GM20000 (cell line): ENCODE data around the gene ZEB2.

ENCODE experiments used
- DNase-seq: peaks from one replicate; pipeline ENCODE4 v3.0.0; 2012; ENCODE audit warnings: low spot score
- TF ChIP-seq, protein P1 (sequence below): IDR thresholded peaks from 2 replicates; pipeline ENCODE4 v1.5.1; 2012; ENCODE audit warnings: mild to moderate bottlenecking, control low read depth; ENCODE audit errors: extremely low read depth, missing control alignments

The ZEB2 gene

DNA sequence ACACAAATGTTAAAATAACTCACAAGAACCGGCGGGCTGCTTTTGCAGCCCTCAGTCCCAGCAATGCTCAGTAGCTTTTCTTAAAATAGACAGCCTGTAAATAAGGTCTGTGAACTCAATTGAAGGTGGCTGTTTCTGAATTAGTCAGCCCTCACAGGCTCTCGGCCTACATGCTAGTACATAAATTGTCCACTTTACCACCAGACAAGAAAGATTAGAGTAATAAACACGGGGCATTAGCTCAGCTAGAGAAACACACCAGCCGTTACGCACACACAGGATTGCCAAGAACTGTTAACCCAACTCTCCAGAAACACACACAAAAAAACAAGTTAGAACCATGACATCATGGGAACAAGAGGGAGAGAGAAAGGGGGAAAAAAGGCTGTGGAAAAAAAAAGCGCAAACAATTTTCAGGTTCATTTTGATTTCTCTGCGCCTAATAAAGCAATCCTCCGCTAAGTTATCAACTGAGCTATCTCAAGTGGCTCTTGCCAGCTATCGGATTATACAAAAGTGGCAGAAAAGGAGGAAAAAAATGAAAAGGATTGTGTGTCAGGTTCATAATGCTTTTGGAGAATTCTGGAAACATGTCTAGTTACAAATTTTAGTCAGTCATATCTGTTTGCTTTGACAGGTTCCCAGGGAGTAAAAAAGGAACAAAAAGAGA is 89.1 kb downstream of the ZEB2 start:
- TF ChIP-seq, protein P1, sequence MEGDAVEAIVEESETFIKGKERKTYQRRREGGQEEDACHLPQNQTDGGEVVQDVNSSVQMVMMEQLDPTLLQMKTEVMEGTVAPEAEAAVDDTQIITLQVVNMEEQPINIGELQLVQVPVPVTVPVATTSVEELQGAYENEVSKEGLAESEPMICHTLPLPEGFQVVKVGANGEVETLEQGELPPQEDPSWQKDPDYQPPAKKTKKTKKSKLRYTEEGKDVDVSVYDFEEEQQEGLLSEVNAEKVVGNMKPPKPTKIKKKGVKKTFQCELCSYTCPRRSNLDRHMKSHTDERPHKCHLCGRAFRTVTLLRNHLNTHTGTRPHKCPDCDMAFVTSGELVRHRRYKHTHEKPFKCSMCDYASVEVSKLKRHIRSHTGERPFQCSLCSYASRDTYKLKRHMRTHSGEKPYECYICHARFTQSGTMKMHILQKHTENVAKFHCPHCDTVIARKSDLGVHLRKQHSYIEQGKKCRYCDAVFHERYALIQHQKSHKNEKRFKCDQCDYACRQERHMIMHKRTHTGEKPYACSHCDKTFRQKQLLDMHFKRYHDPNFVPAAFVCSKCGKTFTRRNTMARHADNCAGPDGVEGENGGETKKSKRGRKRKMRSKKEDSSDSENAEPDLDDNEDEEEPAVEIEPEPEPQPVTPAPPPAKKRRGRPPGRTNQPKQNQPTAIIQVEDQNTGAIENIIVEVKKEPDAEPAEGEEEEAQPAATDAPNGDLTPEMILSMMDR = no peak
- peak; percentile 58 for DNase-seq

DNA sequence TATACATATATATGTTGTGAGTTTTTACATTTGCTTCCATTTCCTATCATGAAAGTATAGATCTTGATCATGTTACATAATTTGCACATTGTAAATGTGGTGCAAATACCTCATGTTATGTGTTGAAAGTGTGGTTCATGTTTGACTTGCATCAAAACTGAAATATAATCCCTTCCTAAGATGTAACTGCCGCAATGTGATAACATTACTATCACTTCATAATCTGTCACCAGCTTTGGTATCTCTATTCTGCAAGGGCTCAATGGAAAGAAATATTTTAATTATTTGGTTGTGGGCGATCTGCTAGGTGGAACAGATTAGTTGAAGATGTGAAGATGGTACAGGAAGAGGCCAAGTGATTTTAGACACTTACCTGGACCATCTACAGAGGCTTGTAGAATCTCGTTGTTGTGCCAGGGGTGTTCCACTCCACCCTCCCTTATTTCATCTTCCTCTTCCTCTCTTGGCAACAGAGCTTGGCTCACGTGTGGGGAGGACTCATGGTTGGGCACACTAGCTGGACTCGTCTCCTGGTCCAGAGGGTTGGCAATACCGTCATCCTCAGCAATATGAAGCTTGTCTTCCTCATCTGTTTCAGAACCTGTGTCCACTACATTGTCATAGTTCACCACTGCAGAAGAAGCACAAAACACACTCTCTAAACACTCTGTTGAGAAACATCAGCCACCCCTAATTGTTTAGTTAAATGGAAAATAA is 90.4 kb downstream of the ZEB2 start:
- no peak for DNase-seq
- TF ChIP-seq, protein P1 = no peak

DNA sequence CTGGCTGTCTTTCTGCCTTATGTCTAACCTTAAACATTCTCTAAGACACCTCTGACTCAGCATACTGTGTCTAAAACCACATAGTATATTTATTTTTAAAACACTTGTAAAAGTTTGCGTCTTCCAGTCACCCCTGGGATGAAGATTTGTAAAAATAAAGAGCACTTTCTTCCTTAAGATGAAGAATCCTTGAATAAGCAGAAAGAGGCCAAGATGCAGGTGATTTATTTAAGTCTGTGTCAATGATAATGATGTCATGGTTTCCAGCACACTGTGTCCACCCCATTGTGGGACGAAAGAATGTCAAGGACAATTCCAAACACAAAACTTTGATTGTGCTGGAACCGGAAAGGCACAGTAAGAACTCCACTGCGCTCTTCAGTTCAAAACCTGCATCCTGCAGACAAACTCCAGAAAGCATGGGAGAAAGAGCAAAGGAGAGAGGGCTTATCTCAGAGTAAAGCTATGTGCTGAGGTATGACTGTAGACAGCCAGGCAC is 92.9 kb downstream of the ZEB2 start:
- TF ChIP-seq, protein P1 = no peak

DNA sequence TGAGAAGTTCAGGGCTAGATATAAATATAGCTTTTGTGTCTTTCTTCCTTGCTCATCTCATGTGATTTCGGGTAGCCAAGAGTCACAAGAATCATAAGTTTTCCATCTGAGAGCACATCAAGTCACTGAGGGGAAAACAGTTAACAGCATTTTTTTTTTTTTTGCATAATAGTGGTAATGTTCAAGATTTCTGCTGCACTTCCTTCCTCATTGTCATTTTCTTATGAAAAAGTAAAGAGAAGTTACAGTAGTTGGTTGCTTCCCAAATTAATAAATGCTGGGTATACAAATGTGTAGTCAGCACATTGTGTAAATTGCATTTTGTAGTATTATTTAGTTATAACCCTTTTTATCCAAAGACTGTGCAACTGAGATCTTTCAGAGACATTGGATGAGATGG is 93.6 kb downstream of the ZEB2 start:
- no peak for DNase-seq
- TF ChIP-seq, protein P1 = no peak

More for the DNA sequence above, 92.9 kb downstream of the ZEB2 start:
- no peak for DNase-seq

DNA sequence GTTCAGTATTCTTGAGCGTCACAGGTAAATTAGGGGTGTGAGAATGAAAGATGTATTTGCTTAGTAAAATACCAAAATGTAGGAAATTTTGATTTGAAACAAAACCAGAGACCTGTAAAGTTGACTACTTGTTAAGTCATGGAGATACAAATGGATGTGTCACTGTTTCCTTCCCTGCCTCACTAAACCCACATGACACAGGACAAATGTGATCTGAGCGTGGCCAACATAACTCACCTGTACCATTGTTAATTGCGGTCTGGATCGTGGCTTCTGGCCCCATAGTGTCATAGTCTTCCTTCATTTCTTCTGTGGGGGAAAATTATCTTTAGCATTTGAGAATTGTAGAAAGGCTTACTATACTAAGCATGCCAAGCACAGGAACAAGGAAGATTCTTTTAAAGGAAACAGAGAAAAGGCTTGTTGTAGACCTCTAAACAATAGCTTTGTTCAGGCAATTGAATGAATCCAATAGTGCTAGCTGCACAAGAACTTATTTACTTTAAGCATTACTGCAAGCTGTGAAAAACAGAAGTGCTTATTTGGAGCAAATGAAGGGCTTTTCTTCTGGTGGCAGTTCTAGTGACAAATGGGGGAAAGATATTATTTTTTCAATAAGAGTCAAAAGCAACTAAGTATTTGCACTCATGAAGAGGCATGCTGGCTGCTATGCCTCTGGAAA is 95.2 kb downstream of the ZEB2 start:
- DNase-seq = no peak
- TF ChIP-seq, protein P1 = no peak

DNA sequence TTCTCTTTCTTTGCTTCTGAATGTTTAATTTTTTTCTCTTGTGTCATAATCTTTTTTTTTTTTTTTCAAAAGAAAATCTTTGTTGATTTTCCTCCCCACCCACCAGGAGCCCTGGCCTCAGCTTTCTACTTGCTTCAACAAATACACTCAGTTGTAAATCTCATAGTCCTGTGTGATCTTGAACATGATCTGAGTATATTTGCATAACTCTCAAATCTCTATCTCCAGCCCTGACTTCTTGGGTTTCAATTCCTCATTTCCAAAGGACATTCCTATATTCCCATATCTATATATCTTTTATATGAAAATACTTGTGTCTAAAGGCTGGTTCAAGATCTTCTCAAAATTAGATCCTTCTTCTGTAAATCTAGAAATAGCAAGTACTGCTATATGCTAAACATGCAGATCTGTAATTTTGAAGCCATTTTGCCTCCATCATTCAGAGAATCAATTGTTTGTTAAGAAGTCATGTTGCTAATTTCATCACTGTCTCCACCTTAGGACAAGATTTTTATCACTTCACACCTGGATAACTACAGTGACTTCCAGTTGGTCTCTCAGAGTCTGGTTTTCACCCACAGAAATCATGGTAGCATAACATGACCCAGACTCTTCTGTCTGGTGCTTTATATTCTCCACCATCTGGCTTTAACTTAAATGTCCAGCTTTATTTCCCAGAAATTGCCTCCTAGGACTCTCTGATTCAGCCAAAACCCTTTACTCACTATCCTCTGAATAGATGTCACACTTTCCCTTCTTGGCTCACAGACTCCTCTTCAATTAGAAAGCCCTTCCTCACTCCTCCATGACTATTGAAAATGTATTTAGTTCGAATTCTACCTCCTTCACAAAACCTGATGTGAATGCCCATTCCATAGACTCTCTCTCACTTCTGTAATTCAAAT is 98.1 kb downstream of the ZEB2 start:
- no peak for DNase-seq
- TF ChIP-seq, protein P1 = no peak
